GM21515 (cell line): Measurements from ENCODE around the gene SKI.

Experiments used
- ATAC-seq: cut with Tn5 transposase; IDR thresholded peaks from one replicate; pipeline ENCODE4 v1.9.1; 2021; ENCODE audit not compliant: unreplicated experiment

The SKI gene

DNA sequence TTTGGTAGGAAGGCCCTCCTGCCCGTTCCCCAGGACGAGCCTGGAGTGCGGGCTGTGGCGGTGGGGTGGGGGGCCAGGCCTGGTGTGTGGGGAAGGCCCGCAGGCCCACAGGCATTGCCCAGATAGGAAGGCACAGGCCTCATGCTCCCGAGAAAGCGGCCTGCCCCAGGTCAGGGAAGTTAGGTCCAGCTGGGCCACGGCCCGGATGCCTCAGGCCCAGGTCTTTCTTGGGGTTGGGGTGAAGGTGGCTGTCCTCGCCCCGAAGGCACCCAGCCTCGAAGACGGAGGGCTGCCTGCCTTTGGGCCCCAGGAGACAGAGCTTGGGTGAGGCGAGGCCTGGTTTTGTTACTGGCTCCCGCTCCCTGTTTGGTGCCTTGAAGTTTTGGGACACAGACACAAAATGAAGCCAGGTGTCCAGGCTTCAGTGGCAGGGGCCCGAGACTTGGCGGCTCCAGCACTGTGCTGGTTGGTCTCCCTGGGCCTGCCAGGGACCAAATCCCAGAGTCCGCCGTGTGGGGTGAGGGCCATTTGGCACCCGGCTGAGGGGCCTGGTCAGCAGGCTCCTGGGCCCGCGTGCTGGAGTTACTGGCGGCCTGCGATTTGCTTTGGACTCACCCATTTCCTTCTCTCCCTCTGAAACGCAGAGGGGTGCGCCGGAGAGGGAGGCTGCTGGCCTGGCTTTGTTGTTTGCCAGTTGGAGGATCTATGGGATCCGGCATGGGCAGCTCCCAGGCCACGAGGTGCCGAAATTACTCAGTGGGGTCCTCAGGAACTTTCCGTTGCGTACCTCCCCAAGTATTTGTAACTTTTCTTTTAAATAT, 2.0 kb downstream of the SKI start:
- ATAC-seq = no peak

GRCh38 chr1:2230781-2231531, 2.8 kb downstream of the SKI start:
- ATAC-seq = no peak

GRCh38 chr1:2231532-2232254, 3.6 kb downstream of the SKI start:
- ATAC-seq = no peak

- ATAC-seq = no peak
Measured at GRCh38 chr1:2232255-2232915, 4.3 kb downstream of the SKI start.

DNA sequence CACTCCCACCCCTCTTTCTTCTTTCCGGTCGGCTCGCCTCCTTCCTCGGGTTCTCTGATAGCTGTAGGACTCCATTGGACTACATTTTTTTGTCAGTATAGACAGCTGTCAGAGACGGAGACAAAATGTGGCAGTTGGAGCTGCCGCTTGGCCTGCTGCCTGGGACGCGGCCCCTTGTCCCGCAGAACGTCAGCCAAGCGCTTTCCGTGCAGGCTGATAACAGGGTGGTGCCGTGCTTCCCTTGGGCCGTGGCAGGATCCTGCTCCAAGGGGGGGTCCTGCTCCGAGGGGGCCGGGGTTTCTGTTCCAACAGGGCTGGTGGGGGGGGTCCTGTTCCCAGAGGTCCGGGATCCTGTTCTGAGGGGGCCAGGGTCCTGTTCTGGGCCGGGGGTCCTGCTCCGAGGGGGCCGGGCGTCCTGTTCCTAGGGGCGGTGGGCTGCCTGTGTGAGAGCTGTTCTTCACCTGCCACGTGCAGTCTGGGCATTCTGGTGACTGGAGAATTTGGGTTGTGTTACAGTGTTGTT, 4.9 kb downstream of the SKI start:
- ATAC-seq = no peak

GRCh38 chr1:2233468-2233867, 5.3 kb downstream of the SKI start:
- ATAC-seq = no peak

GRCh38 chr1:2233997-2234761, 6.1 kb downstream of the SKI start:
- ATAC-seq = no peak

DNA sequence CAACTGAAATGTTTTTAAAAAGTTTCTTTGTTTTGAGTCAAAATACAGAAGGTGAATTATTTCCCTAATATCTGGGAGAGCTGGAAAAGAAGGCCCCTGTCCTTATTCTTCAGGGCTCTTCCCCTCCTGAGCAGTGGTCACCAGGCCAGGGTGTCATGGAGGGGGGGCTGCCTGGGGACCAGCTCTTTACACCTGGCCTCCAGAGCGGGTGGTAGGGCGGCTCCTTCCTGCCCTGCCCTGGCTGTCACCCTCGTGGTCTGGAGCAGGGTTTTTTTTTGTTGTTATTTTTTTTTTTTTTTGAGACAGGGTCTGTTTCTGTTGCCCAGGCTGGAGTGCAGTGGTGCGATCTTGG, 6.6 kb downstream of the SKI start:
- no peak for ATAC-seq

DNA sequence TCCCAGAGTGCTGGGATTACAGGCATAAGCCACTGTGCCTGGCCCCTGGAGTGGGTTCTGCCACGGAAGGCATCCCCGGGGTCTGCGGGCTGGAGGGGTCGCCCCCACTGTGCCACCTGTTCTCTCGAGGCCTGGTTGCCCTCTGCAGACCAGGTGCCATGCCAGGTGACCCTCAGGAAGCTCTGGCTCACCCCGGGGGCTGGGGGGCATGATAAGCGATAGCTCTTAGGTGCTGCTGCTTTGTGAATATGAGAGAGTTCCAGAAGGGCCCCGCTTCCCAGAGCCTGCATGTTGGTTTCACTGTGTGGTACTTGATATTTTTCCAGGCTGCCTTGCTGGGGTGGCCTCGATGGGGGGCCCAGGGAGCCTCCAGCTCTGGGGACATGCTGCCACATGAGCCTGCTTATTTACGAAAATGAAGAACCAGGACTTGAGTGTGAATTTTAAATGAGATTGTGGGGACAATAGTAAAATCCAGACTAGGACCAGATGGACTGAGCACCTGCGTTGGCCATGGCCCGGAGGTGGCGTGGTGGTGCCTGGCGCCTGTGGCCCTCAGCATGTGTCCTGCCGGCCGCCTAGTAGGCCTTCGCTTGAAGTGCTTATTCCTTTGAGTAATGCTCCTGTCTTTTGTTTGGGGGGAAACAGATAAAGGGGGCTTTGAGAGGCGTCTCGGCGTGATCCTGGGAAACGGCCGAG, 7.3 kb downstream of the SKI start:
- no peak for ATAC-seq

DNA sequence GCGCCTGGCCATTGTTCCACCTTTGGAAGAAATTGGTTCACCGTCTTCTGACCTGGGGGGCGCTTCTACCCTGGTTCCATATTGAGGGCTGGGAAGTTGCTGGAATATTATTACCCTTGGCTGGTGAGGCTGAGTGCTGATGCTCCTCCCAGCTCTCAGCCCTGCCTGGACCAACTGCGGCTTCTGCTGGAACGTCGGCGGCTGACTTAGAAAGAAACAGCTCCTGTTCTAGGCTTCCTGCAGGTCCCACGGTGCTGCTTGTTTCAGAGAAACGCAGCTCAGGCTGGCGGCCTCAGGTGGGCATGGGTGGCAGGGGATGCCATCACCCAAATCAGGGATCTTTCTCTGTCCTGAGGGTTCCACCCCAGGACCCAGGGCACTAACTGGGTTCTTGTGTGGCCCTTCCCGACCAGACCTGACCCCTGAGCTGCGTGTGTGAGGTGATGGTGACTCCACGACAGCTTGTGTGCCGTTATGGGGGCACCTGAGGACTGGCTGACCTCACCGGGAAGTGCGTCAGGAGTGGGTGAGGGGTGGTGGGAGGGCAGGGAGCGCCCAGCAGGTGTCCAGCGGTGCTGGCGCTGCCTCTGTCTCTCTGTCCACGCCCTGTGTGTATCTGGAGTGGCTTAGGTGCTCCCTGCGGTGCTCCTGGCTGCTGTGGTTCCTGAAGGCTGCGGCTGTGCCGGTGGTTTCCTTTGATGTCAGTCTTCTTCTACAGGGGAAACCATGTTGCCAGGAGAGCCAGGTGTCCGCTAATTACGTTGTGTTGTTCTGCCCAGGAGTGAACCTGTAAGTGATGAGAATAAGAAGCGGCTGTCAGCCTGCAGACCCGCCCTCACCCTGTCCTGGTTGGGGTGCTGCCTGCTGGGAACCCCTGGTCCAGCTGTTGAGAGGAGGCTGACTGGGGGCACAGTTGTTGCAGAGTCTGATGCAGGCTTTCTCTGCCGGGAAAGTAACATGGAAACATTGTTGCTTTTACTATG, 8.9 kb downstream of the SKI start:
- ATAC-seq = no peak

DNA sequence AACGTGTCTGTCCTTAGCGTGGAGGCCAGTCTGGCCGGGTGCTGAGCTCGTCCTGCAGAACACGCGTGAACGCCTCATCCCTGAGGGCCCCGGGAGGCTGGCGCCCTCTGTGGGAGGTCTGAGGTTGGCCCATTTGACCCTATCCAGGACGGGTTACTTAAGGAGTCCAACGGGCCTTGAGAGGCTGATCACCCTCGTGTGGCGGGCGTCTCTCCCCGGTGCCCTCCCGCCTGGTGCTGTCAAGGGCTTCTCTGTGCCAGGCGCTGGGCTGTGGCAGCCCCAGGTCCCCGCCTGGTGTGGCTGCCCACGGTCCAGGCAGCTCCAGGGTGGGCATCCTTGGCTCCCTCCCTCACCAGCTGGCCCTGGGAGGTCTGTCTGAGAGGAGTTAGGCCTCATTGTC, 9.7 kb downstream of the SKI start:
- ATAC-seq = no peak

- ATAC-seq = no peak
Measured at GRCh38 chr1:2238361-2239012, 10.4 kb downstream of the SKI start.

DNA sequence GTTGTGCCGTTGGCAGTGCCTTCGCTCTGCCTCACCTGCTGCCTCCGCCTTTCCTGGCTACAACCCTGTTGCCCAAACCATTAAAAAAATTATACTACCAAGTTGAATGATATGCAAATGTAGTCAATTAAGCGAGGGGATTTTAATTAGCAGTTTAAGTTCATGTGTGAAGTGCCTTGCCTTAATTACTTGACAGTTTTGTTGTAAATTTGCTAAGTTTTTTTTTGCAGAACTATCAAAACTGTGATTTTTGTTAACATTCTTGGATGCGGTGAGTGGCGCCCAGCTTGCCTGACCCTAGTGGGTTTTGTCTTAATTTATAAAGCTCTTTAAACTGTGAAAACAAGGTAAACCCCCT, 10.9 kb downstream of the SKI start:
- ATAC-seq = no peak

DNA sequence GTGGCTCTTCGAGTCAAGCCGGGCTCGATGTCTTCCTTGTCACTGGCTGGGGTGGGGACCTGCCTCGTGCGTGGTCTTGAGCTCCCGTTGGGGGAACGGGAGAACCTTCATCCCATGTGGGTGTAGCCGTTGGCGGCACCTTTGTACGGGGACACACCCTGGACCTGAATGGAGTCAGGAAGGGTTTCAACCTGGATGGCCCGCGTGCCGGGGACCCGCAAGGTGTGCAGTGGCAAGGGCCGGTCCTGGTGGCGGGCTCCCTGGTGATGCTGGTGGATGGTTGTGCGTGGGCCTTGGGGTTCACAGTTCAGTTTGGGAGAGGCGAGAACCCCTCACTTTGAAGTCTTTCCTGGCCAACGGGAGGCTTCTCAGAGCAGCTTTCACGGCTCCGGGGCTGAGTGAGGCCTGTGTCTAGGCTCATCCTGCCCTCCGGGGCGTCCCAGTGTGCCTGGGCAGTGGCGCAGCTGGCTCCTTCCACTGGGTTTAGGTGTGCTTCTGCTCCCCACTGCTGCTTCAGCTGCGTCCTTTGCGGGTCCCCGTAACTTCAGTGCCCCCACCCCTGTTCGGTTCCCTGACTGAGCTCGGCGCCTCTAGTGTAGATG, 11.4 kb downstream of the SKI start:
- ATAC-seq = no peak

DNA sequence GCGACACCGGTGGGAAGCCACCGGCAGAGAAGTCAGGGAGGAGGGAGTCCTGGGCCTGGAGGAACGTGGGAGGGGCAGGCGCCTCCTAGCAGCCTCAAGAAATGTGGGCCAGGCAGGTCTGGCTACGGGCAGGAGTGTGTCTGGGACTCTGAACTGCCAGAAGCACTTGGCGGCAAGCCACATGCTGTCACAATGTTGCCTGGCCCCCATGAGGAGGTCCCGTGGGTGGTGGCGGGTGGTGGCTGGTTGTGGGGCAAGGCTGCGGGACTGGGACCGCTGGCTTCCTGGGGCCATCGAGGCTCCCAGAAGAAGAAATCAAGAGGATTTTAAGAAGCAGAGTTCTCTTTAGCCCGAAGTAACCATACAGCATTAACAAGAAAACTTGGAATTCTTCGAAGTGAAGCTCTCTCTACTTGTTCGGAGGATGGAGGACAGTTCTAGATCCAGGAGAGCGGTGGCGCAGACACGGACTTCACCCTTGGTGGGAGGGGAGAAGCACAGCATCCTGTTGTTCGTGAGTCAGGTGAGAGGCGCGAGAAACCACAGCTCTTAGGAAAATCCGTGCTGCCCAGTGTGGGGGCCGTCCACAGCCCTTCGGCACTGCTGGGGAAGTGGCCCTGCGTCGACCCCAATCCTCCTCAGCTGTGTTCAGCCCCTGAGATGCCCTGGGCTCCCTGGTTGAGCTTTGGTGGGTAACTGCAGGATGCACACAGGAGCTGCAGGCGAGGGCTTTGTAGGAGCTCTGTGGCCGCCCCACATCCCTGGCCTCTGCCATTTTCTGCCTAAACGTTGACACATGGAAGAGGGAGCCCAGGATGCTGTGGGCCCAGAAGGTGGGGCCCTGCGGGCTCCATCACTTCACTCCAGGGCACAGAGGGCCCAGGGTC, 12.4 kb downstream of the SKI start:
- no peak for ATAC-seq

DNA sequence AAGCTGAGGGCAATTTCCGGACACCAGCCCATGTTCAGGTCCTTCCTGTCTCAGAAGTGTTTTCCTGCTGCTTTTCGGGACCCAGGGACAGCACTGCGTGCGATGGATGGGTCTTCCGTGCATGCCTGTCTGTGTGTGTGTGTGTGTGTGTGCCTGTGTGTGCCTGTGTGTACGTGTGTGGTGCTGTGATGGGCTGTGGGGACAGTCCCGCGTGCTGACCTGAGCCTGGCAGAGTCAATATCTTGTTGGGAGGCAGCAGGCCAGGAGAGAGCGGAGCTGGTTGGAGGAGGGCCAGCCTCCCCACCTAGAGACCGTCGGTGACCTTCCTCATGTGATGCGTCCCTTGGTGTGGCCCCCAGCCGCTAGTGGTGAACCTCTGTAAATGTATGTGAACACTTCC, 13.7 kb downstream of the SKI start:
- no peak for ATAC-seq
